Mucosa of rectum (tissue), 2 donors: ENCODE data around the gene SPAG16.

Source experiments
- H3K27ac ChIP-seq, 2 donors: one replicate each; pipeline ENCODE4 v1.7.0; 2013; ENCODE audit warnings: inconsistent platforms in 2 of 2, low read depth in 2 of 2, low read length in 2 of 2
- H3K27me3 ChIP-seq, 2 donors: one replicate each; pipeline ENCODE4 v1.7.0; 2013; ENCODE audit warnings: low read length in 2 of 2; ENCODE audit not compliant: control insufficient read depth in 2 of 2, insufficient read depth in 2 of 2
- H3K36me3 ChIP-seq, 2 donors: one replicate each; pipeline ENCODE4 v1.7.0; 2013; ENCODE audit warnings: low read length in 2 of 2; ENCODE audit not compliant: control insufficient read depth in 2 of 2, insufficient read depth in 2 of 2
- H3K4me1 ChIP-seq, 2 donors: one replicate each; pipeline ENCODE4 v1.7.0; 2013; ENCODE audit warnings: low read length in 2 of 2, mild to moderate bottlenecking in 1 of 2; ENCODE audit not compliant: control insufficient read depth in 2 of 2, insufficient read depth in 2 of 2
- H3K4me3 ChIP-seq, 2 donors: one replicate each; pipeline ENCODE4 v1.7.0; 2013; ENCODE audit warnings: low read length in 2 of 2
- H3K9ac ChIP-seq, 2 donors: one replicate each; pipeline ENCODE4 v1.7.0; 2013; ENCODE audit warnings: low read length in 2 of 2, low read depth in 1 of 2, mild to moderate bottlenecking in 1 of 2
- H3K9me3 ChIP-seq, 2 donors: one replicate each; pipeline ENCODE4 v1.7.0; 2013; ENCODE audit warnings: low read length in 2 of 2; ENCODE audit not compliant: control insufficient read depth in 2 of 2
- donor health status: healthy.
- donor health status: Normal muscosa, but diverticular disease.

SPAG16 gene

DNA sequence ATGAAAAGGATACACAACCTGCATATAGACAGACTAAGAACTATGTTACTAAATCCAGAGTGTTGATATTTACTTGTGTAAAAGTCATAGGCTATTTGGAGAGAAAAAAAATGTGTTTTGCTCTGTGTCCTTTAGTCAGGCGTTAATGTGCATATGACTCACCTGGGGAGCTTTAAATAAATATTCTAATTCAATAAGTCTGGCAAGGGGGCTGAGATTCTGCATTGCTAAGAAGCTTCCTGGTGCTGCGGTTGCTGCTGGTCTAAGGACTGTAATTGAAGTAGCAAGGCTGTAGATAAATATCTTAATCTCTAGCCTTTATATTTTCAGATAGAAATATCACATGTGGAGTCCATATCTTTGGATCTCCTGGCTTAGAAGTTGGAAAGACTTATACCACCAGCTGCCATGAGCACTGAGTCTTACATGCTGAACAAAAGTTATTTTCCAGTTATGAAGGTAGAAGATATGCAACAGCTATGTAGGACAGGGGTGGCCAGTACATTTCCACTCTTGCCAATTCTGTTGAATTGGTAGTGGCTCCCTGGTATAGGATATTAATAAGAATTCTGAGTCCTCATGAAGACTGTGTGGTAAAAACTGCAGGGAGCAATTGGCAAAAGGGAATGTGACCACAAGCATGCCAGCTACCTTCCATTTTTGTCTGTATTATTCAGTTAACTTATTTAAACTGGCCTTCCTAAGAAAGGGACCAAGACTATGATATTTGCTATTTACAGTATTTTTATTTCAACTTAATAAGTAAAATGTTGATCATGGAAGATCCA is 4.8 kb downstream of the SPAG16 start:
- Histone ChIP-seq H3K9me3 (no peaks in the 10 kb centered on the region), H3K9ac (no peak overlapping the region), H3K4me3 (no peak overlapping the region), H3K27me3 (no peaks in the 10 kb centered on the region), H3K36me3 (no peaks in the 10 kb centered on the region), H3K27ac (no peak overlapping the region), H3K4me1 (peaks cover 4 to 16% of the 10 kb centered on the region in 2 donors)

- Histone ChIP-seq H3K27ac (no peak overlapping the region), H3K9ac (no peak overlapping the region), H3K4me3 (no peak overlapping the region), H3K36me3 (no peaks in the 10 kb centered on the region), H3K27me3 (no peaks in the 10 kb centered on the region), H3K9me3 (no peaks in the 10 kb centered on the region), H3K4me1 (peaks cover 0 to 11% of the 10 kb centered on the region in 2 donors)
Measured at GRCh38 chr2:213290501-213290900, 6.2 kb downstream of the SPAG16 start.

DNA sequence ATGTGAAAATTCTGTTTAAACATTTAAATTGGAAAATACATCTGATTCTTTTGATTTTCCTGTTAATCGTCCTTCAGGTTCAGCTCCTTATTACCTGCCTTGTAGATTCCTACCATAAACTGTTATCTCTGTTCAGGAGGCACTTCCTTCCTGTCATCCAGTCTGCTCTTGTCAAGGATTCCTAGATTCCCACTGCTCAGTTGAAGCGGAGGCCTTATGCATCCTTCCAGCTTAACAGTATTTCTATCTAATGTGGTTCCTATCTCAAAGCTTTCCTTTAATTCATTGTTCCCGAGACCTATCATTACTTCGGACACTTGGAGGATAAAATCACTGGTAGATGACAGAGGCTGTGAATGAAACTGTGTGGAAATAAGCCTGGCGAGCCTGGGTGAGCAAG is 12.0 kb downstream of the SPAG16 start:
- Histone ChIP-seq H3K27ac (no peak overlapping the region), H3K9ac (no peak overlapping the region), H3K27me3 (no peaks in the 10 kb centered on the region), H3K36me3 (peaks cover 5 to 6% of the 10 kb centered on the region in 2 donors), H3K4me1 (no peaks in the 10 kb centered on the region), H3K4me3 (no peak overlapping the region), H3K9me3 (no peaks in the 10 kb centered on the region)

DNA sequence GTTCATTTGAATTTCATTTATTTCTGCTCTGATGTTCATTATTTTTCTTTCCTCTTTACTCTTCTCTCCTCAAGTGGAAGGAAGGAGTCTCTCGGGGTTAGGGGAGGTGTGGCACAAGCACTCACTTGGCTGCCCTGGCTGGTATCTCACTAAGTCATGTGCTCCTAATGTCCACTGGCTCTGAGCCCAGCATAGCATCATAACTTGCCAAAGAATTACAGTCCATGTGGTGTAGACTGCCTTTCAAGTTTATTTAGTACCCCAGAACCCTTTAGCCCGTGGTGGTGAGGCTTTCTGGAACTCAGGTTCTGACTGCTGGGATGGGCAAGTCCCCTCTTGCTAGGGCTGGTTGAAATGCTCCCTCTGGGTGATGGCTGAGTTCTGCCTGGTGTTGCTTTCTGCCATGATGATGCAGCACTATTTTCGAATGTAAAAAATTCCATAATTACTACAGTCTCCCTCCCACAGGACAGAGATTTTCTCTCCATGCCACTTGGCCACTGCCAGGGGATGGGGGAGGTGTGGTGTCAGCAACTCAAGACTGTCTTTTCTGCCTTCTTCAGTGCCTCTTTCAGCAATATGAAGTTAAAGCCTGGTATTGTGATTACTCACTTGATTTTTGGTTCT is 22.2 kb downstream of the SPAG16 start:
- H3K27me3 ChIP-seq, result no peaks in the 10 kb centered on the region

DNA sequence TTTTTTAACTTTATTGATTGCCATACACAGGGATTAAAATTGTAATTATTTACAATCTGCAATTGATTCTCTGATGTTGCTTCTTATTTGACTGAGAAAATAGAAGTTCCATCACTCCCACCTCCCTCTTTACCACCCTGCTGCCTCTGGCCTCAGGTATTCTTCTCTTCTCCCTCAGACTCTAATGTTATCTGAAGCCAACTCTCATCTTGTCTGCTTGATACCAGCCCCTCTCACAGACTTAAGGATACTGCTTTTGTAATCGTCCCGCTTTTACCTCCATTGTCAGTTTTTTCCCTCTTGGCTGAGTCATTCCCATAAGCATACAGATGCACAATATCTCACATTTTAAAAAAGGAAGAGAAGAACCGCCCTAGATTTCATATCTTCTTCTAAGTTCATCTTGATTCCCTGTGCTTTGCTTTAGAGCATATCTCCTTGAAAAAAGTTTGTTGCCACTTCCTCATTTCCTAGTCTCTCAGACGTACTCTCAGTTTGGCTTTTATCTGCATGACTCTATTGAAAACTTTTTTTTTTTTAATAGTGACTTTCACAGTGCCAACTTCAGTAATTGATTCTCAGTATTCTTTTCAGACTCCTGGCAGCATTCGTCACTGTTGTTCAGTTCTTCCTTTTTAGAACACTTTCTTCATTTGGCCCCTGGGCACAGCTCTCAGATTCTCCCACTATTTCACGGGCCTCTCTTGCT is 31.1 kb downstream of the SPAG16 start:
- H3K4me3 ChIP-seq, result no peak overlapping the region
- no peaks in the 10 kb centered on the region for H3K27me3 ChIP-seq
- H3K9ac ChIP-seq, result no peak overlapping the region
- H3K27ac ChIP-seq, result no peak overlapping the region
- H3K4me1 ChIP-seq, result no peaks in the 10 kb centered on the region
- H3K36me3 ChIP-seq, result peaks cover 0 to 2% of the 10 kb centered on the region in 2 donors
- no peaks in the 10 kb centered on the region for H3K9me3 ChIP-seq

More for the DNA sequence above, 22.2 kb downstream of the SPAG16 start:
- peaks cover 9 to 12% of the 10 kb centered on the region in 2 donors for H3K9me3 ChIP-seq
- no peak overlapping the region for H3K27ac ChIP-seq
- H3K4me1 ChIP-seq, result no peaks in the 10 kb centered on the region
- no peak overlapping the region for H3K4me3 ChIP-seq
- H3K9ac ChIP-seq, result no peak overlapping the region
- peaks cover 5 to 22% of the 10 kb centered on the region in 2 donors for H3K36me3 ChIP-seq

GRCh38 chr2:213316001-213316735 is 31.9 kb downstream of the SPAG16 start:
- Histone ChIP-seq H3K4me1 (no peaks in the 10 kb centered on the region), H3K36me3 (peaks cover 0 to 2% of the 10 kb centered on the region in 2 donors), H3K4me3 (no peak overlapping the region), H3K27me3 (no peaks in the 10 kb centered on the region), H3K27ac (no peak overlapping the region), H3K9ac (no peak overlapping the region), H3K9me3 (no peaks in the 10 kb centered on the region)

GRCh38 chr2:213317929-213318328 is 33.7 kb downstream of the SPAG16 start:
- H3K27ac ChIP-seq, result no peak overlapping the region

GRCh38 chr2:213320604-213321003 is 36.3 kb downstream of the SPAG16 start:
- Histone ChIP-seq H3K4me1 (no peaks in the 10 kb centered on the region), H3K4me3 (no peak overlapping the region), H3K9ac (no peak overlapping the region), H3K27me3 (no peaks in the 10 kb centered on the region), H3K9me3 (no peaks in the 10 kb centered on the region), H3K36me3 (peaks cover 2 to 5% of the 10 kb centered on the region in 2 donors), H3K27ac (no peak overlapping the region)

More at GRCh38 chr2:213317929-213318328, 33.7 kb downstream of the SPAG16 start:
- no peak overlapping the region for H3K4me3 ChIP-seq
- H3K9ac ChIP-seq, result no peak overlapping the region
- H3K27me3 ChIP-seq, result no peaks in the 10 kb centered on the region
- H3K36me3 ChIP-seq, result peaks cover 0 to 2% of the 10 kb centered on the region in 2 donors
- H3K4me1 ChIP-seq, result no peaks in the 10 kb centered on the region
- no peaks in the 10 kb centered on the region for H3K9me3 ChIP-seq

- Histone ChIP-seq H3K27ac (no peak overlapping the region), H3K9me3 (peaks cover 0 to 7% of the 10 kb centered on the region in 2 donors), H3K4me3 (no peak overlapping the region), H3K36me3 (no peaks in the 10 kb centered on the region), H3K4me1 (no peaks in the 10 kb centered on the region), H3K9ac (no peak overlapping the region), H3K27me3 (no peaks in the 10 kb centered on the region)
Measured at GRCh38 chr2:213336253-213336770, 52.0 kb downstream of the SPAG16 start.
